ENCODE results near the gene LINGO4.
A peak's percentile ranks its signal among the peaks of the same experiment; 100 is the strongest.

Gene LINGO4

GRCh38 chr1:151820940-151821339 lies 15.7 kb upstream of the LINGO4 start:
- DNase-seq (peak; percentile 98), ATAC-seq (ENCODE audit: insufficient read depth, low read depth) (peak; percentile 70)
- Histone ChIP-seq H3K36me3 (ENCODE audit: insufficient read depth, low read length) (peaks cover 7% of the 10 kb centered on the region; the same call in 1 of the 2 replicates), H3K4me1 (ENCODE audit: insufficient read depth, low read length) (peaks cover 100% of the 10 kb centered on the region), H4K20me1 (ENCODE audit: insufficient read depth, low read length) (no peaks in the 10 kb centered on the region), H3K27ac (ENCODE audit: low read length) (peak overlapping the region; percentile 96), H3K4me2 (ENCODE audit: insufficient read depth, low read length) (peak overlapping the region; percentile 59), H2AFZ (ENCODE audit: low read depth, low read length) (no peak overlapping the region), H3K9me3 (ENCODE audit: insufficient read depth, low read length, severe bottlenecking) (no peaks in the 10 kb centered on the region), H3K79me2 (ENCODE audit: insufficient read depth, low read length) (peaks cover 40% of the 10 kb centered on the region), H3K9ac (ENCODE audit: low read depth, low read length) (peak overlapping the region; percentile 58), H3K27me3 (ENCODE audit: insufficient read depth, low read length, poor library complexity) (no peaks in the 10 kb centered on the region), H3K4me3 (ENCODE audit: low read depth in 1 of 2, low read length in 2 of 2) (peak overlapping the region in 1 of 2 experiments; percentile 37; a peak in 1 of 4 replicates)
- no peak for TF ChIP-seq CTCF (IDR thresholded peaks at IDR 0.05; ENCODE audit: borderline replicate concordance, extremely low read depth, low read length, poor library complexity, severe bottlenecking)
- no peak for TF ChIP-seq EZH2 (IDR thresholded peaks at IDR 0.05; ENCODE audit: borderline replicate concordance, low read depth, low read length, severe bottlenecking)

- DNase-seq (peak; percentile 77), ATAC-seq (ENCODE audit: insufficient read depth, low read depth) (peak; percentile 47)
- H3K4me2 ChIP-seq (ENCODE audit: insufficient read depth, low read length): peak overlapping the region; percentile 59
- H3K79me2 ChIP-seq (ENCODE audit: insufficient read depth, low read length): peaks cover 33% of the 10 kb centered on the region
- H3K36me3 ChIP-seq (ENCODE audit: insufficient read depth, low read length): peaks cover 13% of the 10 kb centered on the region
- no peaks in the 10 kb centered on the region for H4K20me1 ChIP-seq (ENCODE audit: insufficient read depth, low read length)
- peaks cover 98% of the 10 kb centered on the region for H3K4me1 ChIP-seq (ENCODE audit: insufficient read depth, low read length)
- H2AFZ ChIP-seq (ENCODE audit: low read depth, low read length): no peak overlapping the region
- H3K27me3 ChIP-seq (ENCODE audit: insufficient read depth, low read length, poor library complexity): no peaks in the 10 kb centered on the region
- H3K4me3 ChIP-seq (ENCODE audit: low read depth in 1 of 2, low read length in 2 of 2): peak overlapping the region in 1 of 2 experiments; percentile 37; a peak in 2 of 4 replicates
- no peaks in the 10 kb centered on the region for H3K9me3 ChIP-seq (ENCODE audit: insufficient read depth, low read length, severe bottlenecking)
- TF ChIP-seq CTCF (IDR thresholded peaks at IDR 0.05; ENCODE audit: borderline replicate concordance, extremely low read depth, low read length, poor library complexity, severe bottlenecking) (no peak), EZH2 (IDR thresholded peaks at IDR 0.05; ENCODE audit: borderline replicate concordance, low read depth, low read length, severe bottlenecking) (no peak)
- H3K9ac ChIP-seq (ENCODE audit: low read depth, low read length): peak overlapping the region; percentile 46
- peak overlapping the region; percentile 96 for H3K27ac ChIP-seq (ENCODE audit: low read length)
Observed at GRCh38 chr1:151819976-151820623, 14.9 kb upstream of the LINGO4 start.

- Histone ChIP-seq H3K9ac (ENCODE audit: low read depth, low read length) (peak overlapping the region; percentile 46), H3K4me3 (ENCODE audit: low read depth in 1 of 2, low read length in 2 of 2) (peak overlapping the region in 1 of 2 experiments; percentile 37; a peak in 2 of 4 replicates), H2AFZ (ENCODE audit: low read depth, low read length) (no peak overlapping the region), H3K9me3 (ENCODE audit: insufficient read depth, low read length, severe bottlenecking) (no peaks in the 10 kb centered on the region), H3K27ac (ENCODE audit: low read length) (peak overlapping the region; percentile 96), H3K36me3 (ENCODE audit: insufficient read depth, low read length) (peaks cover 21% of the 10 kb centered on the region), H3K4me1 (ENCODE audit: insufficient read depth, low read length) (peaks cover 90% of the 10 kb centered on the region), H3K27me3 (ENCODE audit: insufficient read depth, low read length, poor library complexity) (no peaks in the 10 kb centered on the region), H3K79me2 (ENCODE audit: insufficient read depth, low read length) (peaks cover 25% of the 10 kb centered on the region), H4K20me1 (ENCODE audit: insufficient read depth, low read length) (no peaks in the 10 kb centered on the region), H3K4me2 (ENCODE audit: insufficient read depth, low read length) (peak overlapping the region; percentile 59)
- DNase-seq (no peak), ATAC-seq (ENCODE audit: insufficient read depth, low read depth) (no peak)
- no peak for TF ChIP-seq EZH2 (IDR thresholded peaks at IDR 0.05; ENCODE audit: borderline replicate concordance, low read depth, low read length, severe bottlenecking)
- TF ChIP-seq CTCF (IDR thresholded peaks at IDR 0.05; ENCODE audit: borderline replicate concordance, extremely low read depth, low read length, poor library complexity, severe bottlenecking): no peak
Observed at GRCh38 chr1:151819227-151819835, 14.1 kb upstream of the LINGO4 start.

Measured in DND-41 (cell line).